ENCODE measurements around the gene SIRT5. TPM values are rescaled to one million over a fixed set of nuclear protein-coding genes. Genes with fewer than 3 reads are reported as not detected.

The SIRT5 gene
- 58.0 TPM for total RNA-seq
- long read RNA-seq, transcript SIRT5-205 (10 exons, 3,922 nt) = major isoform, 10 of 113 reads
- long read RNA-seq, partial matches to known transcripts = 21 of 113 reads
- long read RNA-seq, other reads (novel, unspliced or antisense) = 80 of 113 reads

DNA sequence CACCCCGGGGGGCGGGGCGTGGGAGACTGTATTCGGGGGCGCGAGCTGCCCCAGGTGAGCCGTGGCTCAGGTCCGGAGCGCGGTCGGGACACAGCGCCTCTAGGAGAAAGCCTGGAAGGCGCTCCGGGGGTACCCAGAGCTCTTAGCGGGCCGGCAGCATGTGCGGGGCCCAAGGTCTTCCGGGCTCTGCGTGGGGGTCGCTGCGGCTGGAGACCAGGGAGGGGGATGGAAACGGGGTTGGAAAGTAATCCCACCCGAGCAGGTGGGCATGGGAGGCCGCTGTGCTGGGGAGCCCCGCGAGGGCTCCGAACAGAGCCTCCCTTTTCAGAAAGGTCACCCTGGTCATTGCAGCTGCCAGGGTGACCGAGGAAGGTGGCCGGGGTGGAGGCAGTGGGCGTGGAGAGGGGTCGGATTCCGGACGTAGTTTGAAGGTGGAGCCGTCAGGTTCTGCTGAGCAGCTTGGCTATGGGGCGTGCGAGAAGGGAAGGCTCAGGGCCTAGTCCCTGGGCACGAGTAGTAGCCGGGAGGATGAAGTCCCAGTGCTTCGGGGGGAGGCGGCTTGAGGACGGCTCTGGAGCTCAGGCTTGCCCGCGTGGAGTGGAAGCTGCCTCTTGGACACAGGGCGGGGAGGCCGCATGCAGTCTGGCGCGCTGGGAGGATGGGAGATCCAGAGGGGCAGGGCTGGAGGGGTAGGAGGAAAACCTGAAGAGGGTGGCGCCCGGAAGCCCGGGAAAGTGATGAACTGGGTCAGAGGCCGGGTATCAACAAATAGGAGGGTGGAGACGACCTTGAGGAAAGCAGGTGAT lies at the start of gene SIRT5:
Gene SIRT5, plus strand, starts transcription at position 31 of the 806 bp plus-strand sequence. CDS start 9,510 bp downstream, outside the sequence.
- H3K27ac ChIP-seq (replicated peaks) = peak within 1 kb of the TSS; percentile 99
- no peaks in the 10 kb centered on the region for H3K27me3 ChIP-seq (ENCODE audit: low read depth)
- H3K4me1 ChIP-seq = peaks cover 38% of the 10 kb centered on the region
- intact Hi-C loops (cut with micrococcal nuclease) = no loop called here
- TF ChIP-seq, protein P1, sequence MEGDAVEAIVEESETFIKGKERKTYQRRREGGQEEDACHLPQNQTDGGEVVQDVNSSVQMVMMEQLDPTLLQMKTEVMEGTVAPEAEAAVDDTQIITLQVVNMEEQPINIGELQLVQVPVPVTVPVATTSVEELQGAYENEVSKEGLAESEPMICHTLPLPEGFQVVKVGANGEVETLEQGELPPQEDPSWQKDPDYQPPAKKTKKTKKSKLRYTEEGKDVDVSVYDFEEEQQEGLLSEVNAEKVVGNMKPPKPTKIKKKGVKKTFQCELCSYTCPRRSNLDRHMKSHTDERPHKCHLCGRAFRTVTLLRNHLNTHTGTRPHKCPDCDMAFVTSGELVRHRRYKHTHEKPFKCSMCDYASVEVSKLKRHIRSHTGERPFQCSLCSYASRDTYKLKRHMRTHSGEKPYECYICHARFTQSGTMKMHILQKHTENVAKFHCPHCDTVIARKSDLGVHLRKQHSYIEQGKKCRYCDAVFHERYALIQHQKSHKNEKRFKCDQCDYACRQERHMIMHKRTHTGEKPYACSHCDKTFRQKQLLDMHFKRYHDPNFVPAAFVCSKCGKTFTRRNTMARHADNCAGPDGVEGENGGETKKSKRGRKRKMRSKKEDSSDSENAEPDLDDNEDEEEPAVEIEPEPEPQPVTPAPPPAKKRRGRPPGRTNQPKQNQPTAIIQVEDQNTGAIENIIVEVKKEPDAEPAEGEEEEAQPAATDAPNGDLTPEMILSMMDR (IDR thresholded peaks at IDR 0.05; ENCODE audit: borderline replicate concordance) = no peak
- H3K36me3 ChIP-seq = peaks cover 1% of the 10 kb centered on the region
- H3K4me3 ChIP-seq = peak within 1 kb of the TSS; percentile 83
- peak; percentile 82 for DNase-seq
- H3K9me3 ChIP-seq (replicated peaks) = no peaks in the 10 kb centered on the region

DNA sequence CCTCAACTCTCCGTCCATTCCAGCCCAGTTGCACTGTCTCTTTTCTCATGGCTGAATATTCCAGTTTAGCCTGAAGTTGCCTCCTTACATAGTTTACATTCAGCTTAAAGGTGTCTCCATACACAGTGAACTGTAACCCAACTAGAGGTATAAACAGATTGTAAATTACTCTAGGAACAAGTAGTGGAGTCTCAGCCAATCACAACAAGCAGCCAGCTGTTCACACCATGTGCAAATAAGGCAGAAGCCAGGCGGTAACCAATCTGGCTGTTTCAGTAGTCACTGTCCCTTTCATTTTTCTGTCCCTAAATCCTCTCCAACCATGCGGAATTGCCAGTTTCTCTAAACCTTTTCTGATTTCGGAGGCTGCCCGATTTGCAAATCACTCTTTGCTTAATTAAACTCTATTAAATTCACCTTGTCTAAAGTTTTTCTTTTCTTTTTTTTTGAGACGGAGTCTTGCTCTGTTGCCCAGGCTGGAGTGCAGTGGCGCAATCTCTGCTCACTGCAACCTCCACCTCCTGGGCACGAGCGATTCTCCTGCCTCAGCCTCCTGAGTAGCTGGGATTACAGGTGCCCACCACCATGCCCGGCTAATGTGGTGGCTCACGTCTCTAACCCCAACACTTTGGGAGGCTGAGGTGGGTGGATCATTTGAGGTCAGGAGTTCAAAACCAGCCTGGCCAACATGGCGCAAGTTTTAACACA lies 49.4 kb upstream of the SIRT5 start:
- DNase-seq = no peak
- TF ChIP-seq, protein P1 (IDR thresholded peaks at IDR 0.05; ENCODE audit: borderline replicate concordance) = no peak
- Histone ChIP-seq H3K27me3 (ENCODE audit: low read depth) (no peaks in the 10 kb centered on the region), H3K36me3 (no peaks in the 10 kb centered on the region), H3K27ac (replicated peaks) (no peak overlapping the region), H3K4me1 (peaks cover 56% of the 10 kb centered on the region), H3K4me3 (no peak overlapping the region), H3K9me3 (replicated peaks) (no peaks in the 10 kb centered on the region)
- intact Hi-C loops (cut with micrococcal nuclease) = no loop called here

DNA sequence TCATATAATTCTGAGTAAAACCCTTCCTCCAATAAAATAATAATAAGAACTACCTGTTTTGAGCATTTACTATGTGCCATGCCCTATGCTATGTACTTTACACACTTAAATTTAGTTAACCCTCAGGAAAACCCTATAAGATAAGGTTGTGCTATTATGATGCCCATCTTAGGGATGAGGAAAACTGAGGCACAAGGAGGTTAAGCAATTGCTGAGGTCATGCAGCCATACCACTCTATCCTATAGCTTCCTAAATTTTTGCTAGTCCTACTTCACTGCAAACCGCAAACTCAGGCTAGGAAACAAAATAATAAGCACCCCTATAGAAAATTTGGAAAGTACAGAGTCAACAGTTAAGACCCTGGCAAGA lies 48.1 kb upstream of the SIRT5 start:
- H3K27me3 ChIP-seq (ENCODE audit: low read depth) = no peaks in the 10 kb centered on the region
- H3K9me3 ChIP-seq (replicated peaks) = no peaks in the 10 kb centered on the region
- no peak for DNase-seq
- H3K27ac ChIP-seq (replicated peaks) = peak overlapping the region; percentile 80
- intact Hi-C loops (cut with micrococcal nuclease) = no loop called here
- no peak overlapping the region for H3K4me3 ChIP-seq
- peaks cover 56% of the 10 kb centered on the region for H3K4me1 ChIP-seq
- no peaks in the 10 kb centered on the region for H3K36me3 ChIP-seq
- TF ChIP-seq, protein P1 (IDR thresholded peaks at IDR 0.05; ENCODE audit: borderline replicate concordance) = no peak

DNA sequence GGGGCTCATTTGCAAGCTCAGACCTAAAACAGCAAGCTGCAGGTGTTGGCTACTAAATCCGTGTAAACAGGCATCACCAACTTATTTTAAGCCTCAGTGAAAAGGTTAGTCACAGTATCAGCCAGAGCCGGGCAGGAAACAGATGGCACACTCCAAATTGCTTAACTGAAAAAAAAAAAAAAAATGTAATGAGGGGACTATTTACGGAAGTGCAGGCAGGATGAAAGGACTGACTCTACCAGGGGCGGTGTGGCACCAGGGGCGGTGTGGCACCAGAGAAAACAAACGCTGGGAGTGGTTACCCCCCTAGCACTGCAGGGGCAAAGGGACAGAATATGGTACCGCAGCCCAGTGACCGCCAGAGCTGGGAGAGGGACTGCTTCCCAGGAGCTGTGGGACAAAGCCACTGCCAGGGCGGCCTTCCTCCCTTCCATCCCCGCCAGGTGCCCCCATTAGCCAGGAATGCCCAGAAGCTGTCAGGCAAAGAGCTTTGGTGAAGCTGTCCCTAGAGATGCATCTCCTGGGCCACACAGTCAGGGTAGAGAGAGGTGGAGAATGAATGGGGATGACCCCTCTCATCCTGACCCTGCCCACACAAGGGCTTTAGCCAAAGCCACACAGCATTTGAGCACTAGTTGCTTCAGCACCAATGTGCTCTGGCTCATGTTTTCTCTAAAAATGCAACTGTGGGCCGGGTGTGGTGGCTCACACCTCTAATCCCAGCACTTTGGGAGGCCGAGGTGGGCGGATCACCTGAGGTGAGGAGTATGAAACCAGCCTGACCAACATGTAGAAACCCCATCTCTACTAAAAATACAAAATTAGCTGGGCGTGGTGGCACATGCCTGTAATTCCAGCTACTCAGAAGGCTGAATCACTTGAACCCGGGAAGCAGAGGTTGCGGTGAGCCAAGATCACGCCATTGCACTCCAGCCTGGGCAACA lies 47.4 kb upstream of the SIRT5 start:
- TF ChIP-seq, protein P1 (IDR thresholded peaks at IDR 0.05; ENCODE audit: borderline replicate concordance) = no peak
- H3K4me1 ChIP-seq = peaks cover 56% of the 10 kb centered on the region
- H3K27ac ChIP-seq (replicated peaks) = peak overlapping the region; percentile 80
- intact Hi-C loops (cut with micrococcal nuclease) = no loop called here
- H3K9me3 ChIP-seq (replicated peaks) = no peaks in the 10 kb centered on the region
- DNase-seq = peak; percentile 29
- H3K4me3 ChIP-seq = no peak overlapping the region
- H3K27me3 ChIP-seq (ENCODE audit: low read depth) = no peaks in the 10 kb centered on the region
- no peaks in the 10 kb centered on the region for H3K36me3 ChIP-seq

DNA sequence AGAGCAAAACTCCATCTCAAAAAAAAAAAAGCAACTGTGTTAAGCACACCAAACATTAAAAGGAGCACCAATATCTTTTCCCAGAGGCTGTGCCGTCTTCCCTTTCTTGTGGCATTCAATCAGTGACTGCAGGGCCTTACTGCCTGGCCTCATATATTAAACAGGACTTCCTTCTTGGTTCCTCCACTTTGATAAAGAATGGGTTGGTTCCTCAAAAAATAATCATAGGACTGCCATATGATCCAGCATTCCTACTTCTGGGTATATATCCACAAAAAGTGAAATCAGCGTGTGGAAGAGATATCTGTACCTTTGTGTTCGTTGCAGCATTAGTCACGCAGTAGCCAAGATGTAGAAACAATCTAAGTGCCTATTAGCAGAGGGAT lies 46.7 kb upstream of the SIRT5 start:
- no peaks in the 10 kb centered on the region for H3K9me3 ChIP-seq (replicated peaks)
- no peak overlapping the region for H3K4me3 ChIP-seq
- H3K36me3 ChIP-seq = no peaks in the 10 kb centered on the region
- intact Hi-C loops (cut with micrococcal nuclease) = no loop called here
- DNase-seq = no peak
- no peaks in the 10 kb centered on the region for H3K27me3 ChIP-seq (ENCODE audit: low read depth)
- TF ChIP-seq, protein P1 (IDR thresholded peaks at IDR 0.05; ENCODE audit: borderline replicate concordance) = no peak
- peak overlapping the region; percentile 80 for H3K27ac ChIP-seq (replicated peaks)
- H3K4me1 ChIP-seq = peaks cover 56% of the 10 kb centered on the region

Data from left ventricle myocardium inferior (tissue), 1 donor.